HG03354 (cell line): ENCODE data around the gene GSTA4.
"Not testable (repeated sequence)": the region's sequence is repeated elsewhere in the genome, so short reads cannot be mapped to it uniquely, and the experiment has no call there.

Source experiments
- ATAC-seq: cut with Tn5 transposase; IDR thresholded peaks from one replicate; pipeline ENCODE4 v1.9.1; 2021; ENCODE audit warnings: mild to moderate bottlenecking; ENCODE audit not compliant: unreplicated experiment, poor library complexity, severe bottlenecking

Gene GSTA4

DNA sequence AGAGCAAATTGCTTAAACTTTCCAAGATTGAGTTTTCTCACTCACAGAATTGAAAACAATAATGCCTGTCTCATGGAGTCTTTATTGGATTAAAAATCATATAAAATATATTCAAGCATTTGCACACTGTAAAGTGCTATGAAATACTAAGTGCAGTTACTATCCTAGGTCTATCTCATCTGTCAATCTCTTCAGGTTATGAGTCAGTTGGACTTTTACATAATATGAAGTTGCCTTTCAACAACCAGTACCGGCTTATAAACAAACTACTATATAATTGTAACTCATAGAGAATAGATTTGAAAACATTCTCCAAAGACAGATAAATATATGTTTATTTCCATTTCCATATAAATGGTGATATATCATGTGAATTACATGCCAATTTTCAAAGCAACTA lies 20.4 kb upstream of the GSTA4 start:
- ATAC-seq: no peak

DNA sequence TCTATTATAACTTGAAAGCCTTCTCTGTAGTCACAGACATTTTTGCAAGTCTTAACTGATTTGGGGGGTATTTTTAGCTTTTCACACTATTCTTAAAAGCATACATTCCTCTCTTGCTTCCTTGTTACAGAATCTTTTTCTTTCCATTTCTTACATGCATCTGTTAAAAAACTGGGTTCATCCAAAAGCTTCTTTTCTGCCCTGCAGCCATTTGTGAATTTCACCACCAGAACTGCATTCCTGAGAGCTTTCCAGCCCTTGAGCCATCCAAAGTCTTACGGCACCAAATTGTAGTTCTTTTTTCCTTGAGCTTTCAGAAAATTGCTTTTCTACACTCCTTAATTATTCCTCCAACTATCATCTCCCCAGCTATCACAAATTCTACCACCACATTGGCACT lies 19.7 kb upstream of the GSTA4 start:
- no peak for ATAC-seq

GRCh38 chr6:53014063-53014462 lies 19.0 kb upstream of the GSTA4 start:
- no peak for ATAC-seq

GRCh38 chr6:53011979-53012378 lies 16.9 kb upstream of the GSTA4 start:
- ATAC-seq: no peak

GRCh38 chr6:53010504-53010903 lies 15.4 kb upstream of the GSTA4 start:
- no peak for ATAC-seq

GRCh38 chr6:53009511-53009910 lies 14.4 kb upstream of the GSTA4 start:
- no peak for ATAC-seq

DNA sequence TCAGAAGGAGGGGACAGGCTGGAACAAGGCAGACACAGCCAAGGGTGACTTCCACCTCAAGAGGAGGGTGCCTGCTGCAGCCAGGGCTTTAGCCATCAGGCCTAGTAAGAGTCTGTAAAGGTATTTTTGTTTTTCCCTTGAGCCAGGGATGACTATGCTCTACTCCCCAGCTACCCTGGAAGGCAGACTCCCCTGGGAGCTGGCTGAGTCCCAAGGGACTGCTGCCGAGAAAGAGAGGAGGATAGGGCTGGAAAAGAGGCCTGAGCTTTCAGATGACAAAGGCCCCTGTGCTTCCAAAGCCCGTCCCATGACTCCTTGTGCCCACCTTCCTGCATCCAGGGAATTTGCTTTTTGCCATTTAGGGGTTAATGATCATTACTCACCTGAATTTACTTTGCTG lies 14.0 kb upstream of the GSTA4 start:
- no peak for ATAC-seq

DNA sequence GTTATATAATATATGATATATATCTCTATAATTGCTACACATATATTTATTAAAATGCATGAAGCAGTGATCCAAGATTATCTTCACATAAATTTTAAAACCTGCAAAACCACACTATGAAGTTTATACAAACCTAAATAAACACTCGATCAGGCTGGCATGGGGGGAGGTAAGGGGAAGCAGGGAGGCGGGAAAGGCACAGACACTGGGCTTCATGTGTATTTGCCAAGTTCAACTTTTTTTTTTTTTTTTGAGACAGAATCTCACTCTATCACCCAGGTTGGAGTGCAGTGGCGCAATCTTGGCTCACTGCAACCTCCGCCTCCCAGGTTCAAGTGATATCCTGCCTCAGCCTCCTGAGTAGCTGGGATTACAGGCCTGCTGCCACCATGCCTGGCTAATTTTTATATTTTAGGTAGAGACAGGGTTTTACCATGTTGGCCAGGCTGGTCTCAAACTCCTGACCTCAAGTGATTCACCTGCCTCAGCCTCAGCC lies 13.2 kb upstream of the GSTA4 start:
- not testable (repeated sequence) for ATAC-seq

DNA sequence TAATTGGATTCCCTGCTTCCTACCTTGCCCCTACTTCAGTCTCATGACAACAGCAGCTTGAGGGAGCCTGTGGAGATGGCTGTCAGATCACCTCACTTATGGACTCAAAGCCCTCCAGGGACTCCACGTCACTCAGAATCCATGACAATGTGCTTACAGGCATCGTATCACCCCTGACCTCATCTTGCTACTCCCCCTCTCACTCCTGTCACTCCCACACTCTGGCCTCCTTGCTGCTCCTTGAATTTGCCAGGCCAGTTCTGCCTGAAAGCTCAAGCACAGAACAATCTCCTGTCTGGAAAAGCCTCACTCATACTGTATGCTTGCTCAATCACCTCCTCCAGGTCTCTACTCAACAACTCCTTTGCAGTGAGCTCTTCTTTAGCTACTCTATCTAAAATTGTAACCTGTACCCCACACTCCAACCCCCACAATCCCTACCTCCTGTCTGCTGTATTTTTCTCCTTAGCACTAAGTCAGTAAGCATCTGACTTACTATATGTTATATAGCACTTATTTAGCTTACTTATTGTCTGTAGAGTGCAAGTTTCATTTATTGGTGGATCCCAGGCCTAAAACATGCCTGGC lies 10.7 kb upstream of the GSTA4 start:
- no peak for ATAC-seq

GRCh38 chr6:52999456-52999855 lies 4.4 kb upstream of the GSTA4 start:
- ATAC-seq: no peak

- no peak for ATAC-seq
Observed at GRCh38 chr6:52998603-52999002, 3.5 kb upstream of the GSTA4 start.

DNA sequence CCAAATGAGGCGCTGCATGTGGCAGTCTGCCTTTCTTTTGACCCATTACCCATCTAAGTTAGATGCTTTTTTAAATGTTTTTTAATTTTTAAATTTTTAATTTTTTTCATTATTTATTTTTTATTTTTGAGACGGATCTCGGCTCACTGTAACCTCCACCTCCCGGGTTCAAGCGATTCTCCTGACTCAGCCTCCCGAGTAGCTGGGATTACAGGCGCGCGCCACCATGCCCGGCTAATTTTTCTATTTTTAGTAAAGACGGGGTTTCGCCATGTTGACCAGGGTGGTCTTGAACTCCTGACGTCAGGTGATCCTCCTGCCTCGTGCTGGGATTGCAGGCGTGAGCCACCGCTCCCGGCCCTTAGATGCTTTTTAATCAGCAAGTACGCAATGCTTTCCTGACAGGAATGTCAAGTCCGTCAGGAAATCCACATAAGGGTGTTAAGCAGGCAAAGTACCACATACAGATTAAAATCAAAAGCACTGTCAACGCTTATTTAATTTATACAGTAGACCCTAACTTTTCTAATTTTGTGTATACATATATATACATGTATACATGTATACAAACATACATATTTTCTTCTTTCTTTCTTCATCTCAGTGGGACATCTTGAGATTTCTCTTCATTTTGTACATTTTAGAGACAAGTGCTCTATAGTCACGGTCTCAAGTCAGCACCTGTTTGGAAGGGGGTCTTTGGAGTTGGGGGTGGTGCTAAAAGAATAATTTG lies 995 bp upstream of the GSTA4 start:
- ATAC-seq: no peak

- ATAC-seq: peak; percentile 32
Observed at GRCh38 chr6:52994839-52995088, 320 bp downstream of the GSTA4 start.

- peak; percentile 1 for ATAC-seq
Observed at GRCh38 chr6:52994031-52994838, 849 bp downstream of the GSTA4 start.

DNA sequence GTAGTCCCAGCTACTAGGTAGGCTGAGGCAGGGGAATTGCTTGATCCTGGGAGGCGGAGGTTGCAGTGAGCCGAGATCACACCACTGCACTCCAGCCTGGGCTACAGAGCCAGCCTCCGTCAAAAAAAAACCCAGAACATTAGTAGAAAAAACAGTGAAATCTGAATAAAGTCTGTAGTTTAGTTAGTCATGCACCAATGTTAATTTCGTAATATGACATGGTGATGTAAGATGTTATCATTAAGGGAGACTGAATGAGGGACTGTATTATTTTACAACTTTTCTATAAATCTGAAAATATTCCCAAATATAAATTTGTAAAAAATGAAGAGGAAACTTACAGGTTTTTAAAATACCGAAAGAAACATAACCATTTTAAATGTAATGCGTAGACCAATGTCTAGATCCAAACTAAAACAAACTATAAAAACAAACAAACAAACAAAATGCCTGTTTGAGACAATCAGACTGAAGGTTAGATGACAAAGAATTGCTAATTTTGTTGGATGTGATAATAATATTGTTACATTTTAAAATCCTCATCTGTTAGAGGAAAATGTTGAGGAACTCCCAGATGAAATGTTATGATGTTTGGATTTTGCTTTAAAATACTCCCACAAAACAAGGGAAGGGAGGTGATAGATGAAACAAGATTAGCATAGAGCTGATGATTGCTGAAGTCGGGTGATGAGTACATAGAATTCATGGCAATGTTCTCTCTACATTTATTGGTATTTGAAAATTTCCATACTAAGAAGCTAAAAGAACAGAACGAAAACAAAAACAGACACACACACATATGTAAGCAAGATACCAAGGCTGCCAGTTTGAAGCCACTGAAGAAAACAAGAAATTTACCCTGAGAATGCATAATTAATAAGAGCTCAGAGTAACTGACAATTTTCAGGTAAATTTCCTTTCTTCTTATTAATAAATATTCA lies 1.8 kb downstream of the GSTA4 start:
- no peak for ATAC-seq

- no peak for ATAC-seq
Observed at GRCh38 chr6:52990342-52990741, 4.7 kb downstream of the GSTA4 start.

- ATAC-seq: no peak
Observed at GRCh38 chr6:52985228-52985627, 9.9 kb downstream of the GSTA4 start.

DNA sequence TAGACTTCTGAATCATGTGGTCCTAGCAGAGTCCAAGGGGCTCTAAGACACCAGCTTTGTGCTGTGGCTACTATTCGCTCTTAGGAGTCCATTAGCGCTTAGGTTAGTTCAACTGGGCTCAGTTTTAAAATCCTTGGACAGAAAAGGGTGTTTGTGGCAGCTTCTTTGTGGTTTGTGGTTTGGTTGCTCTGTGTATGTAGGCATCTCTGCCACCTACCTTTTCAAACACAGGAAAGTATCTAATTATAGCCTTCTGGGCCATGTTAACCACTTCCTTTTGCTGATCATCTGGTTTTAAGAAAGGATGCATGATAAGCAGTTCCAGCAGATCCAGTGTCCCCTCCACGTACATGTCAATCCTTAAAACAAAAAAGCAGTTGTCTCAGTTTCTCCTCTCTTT lies 10.8 kb downstream of the GSTA4 start:
- ATAC-seq: peak; percentile 68

DNA sequence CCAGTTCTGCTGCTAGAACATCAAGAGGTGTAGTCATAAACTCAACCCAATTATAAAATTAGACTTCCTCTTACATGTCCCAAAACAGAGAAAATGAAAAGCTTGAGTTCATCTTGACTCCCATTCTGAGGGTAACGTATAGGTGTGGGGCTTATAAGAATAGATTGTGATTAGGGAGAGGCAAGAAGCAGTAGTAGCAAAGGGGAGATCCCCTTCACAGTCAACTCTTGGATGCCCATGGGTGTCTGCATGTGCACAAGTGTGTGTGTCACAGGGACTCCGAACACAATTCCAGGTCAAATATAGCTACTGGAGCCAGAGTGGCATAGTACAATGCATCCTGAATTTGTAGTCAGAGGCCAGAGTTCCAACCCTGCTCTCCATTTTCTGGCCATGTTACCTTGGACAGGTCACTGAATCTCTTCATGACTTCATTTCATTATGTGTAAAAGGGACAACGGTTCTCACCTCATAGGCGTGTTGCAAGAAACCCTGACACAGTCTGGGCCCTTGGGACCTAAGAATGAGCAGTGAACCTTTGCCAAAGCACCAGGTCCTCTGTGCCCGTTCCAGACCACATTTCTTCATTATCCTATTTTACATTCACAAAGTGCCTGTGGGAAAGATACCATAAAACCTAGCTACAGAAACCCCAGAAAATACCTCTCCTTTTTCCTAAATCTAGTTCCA lies 11.8 kb downstream of the GSTA4 start:
- no peak for ATAC-seq
